ENCODE measurements around the gene TFDP2. TPM values are rescaled to one million over a fixed set of nuclear protein-coding genes. Genes with fewer than 3 reads are reported as not detected.

The TFDP2 gene
- total and polyA plus RNA-seq, 2 experiments from 2014 or later, result 150 to 410 TPM

GRCh38 chr3:141901914-141902313 is 247.4 kb downstream of the TFDP2 start:
- Histone ChIP-seq H2AFZ (no peak overlapping the region), H3K36me3 (ENCODE audit: insufficient read depth) (peaks cover 35% of the 10 kb centered on the region), H3F3A (replicated peaks; ENCODE audit: low read depth) (no peaks in the 10 kb centered on the region), H3K4me1 (ENCODE audit: insufficient read depth) (no peaks in the 10 kb centered on the region), H4K20me1 (replicated peaks; ENCODE audit: insufficient read depth) (peaks cover 23% of the 10 kb centered on the region), H3K4me3 (no peak overlapping the region), H3K27ac (ENCODE audit: low read depth) (peak overlapping the region; percentile 70; the same call in 1 of the 2 replicates), H3K4me2 (no peak overlapping the region), H3K79me2 (replicated peaks; ENCODE audit: insufficient read depth) (peaks cover 70% of the 10 kb centered on the region), H3K27me3 (ENCODE audit: insufficient read depth) (no peaks in the 10 kb centered on the region), H3K9me2 (ENCODE audit: insufficient read depth) (no peaks in the 10 kb centered on the region)
- Mint-ChIP-seq H3K4me3 (no peak overlapping the region), H3K9me3 (peaks cover 38% of the 10 kb centered on the region), H3K4me1 (peaks cover 6% of the 10 kb centered on the region; the same call in 1 of the 3 replicates), H3K36me3 (ENCODE audit: low read depth) (peaks cover 66% of the 10 kb centered on the region), H3K27me3 (ENCODE audit: insufficient read depth, low read depth, poor library complexity) (no peaks in the 10 kb centered on the region), H3K27ac (no peak overlapping the region)
- DNase-seq (ENCODE audit: low spot score) (no peak), ATAC-seq (no peak)
- TF ChIP-seq POLR2AphosphoS5 (IDR thresholded peaks at IDR 0.05; ENCODE audit: low read depth) (no peak), CTCF (conservative IDR thresholded peaks at IDR 0.05; ENCODE audit: low read depth in 2 of 2) (no peak), ZNF331 (CRISPR knock-in tag; IDR thresholded peaks at IDR 0.05; ENCODE audit: low read depth) (no peak), EZH2 (IDR thresholded peaks at IDR 0.05; ENCODE audit: low read depth, unreplicated experiment) (no peak), EZH2phosphoT487 (IDR thresholded peaks at IDR 0.05; ENCODE audit: unreplicated experiment) (no peak), NANOG (IDR thresholded peaks at IDR 0.05; ENCODE audit: borderline replicate concordance) (no peak), CREB1 (CRISPR knock-in tag; IDR thresholded peaks at IDR 0.05; ENCODE audit: low read depth) (no peak), STAT1 (IDR thresholded peaks at IDR 0.05; ENCODE audit: unreplicated experiment) (no peak), JUNB (IDR thresholded peaks at IDR 0.05; ENCODE audit: unreplicated experiment) (no peak), ZNF114 (CRISPR knock-in tag; IDR thresholded peaks at IDR 0.05) (no peak)
- TF ChIP-seq, protein P1, sequence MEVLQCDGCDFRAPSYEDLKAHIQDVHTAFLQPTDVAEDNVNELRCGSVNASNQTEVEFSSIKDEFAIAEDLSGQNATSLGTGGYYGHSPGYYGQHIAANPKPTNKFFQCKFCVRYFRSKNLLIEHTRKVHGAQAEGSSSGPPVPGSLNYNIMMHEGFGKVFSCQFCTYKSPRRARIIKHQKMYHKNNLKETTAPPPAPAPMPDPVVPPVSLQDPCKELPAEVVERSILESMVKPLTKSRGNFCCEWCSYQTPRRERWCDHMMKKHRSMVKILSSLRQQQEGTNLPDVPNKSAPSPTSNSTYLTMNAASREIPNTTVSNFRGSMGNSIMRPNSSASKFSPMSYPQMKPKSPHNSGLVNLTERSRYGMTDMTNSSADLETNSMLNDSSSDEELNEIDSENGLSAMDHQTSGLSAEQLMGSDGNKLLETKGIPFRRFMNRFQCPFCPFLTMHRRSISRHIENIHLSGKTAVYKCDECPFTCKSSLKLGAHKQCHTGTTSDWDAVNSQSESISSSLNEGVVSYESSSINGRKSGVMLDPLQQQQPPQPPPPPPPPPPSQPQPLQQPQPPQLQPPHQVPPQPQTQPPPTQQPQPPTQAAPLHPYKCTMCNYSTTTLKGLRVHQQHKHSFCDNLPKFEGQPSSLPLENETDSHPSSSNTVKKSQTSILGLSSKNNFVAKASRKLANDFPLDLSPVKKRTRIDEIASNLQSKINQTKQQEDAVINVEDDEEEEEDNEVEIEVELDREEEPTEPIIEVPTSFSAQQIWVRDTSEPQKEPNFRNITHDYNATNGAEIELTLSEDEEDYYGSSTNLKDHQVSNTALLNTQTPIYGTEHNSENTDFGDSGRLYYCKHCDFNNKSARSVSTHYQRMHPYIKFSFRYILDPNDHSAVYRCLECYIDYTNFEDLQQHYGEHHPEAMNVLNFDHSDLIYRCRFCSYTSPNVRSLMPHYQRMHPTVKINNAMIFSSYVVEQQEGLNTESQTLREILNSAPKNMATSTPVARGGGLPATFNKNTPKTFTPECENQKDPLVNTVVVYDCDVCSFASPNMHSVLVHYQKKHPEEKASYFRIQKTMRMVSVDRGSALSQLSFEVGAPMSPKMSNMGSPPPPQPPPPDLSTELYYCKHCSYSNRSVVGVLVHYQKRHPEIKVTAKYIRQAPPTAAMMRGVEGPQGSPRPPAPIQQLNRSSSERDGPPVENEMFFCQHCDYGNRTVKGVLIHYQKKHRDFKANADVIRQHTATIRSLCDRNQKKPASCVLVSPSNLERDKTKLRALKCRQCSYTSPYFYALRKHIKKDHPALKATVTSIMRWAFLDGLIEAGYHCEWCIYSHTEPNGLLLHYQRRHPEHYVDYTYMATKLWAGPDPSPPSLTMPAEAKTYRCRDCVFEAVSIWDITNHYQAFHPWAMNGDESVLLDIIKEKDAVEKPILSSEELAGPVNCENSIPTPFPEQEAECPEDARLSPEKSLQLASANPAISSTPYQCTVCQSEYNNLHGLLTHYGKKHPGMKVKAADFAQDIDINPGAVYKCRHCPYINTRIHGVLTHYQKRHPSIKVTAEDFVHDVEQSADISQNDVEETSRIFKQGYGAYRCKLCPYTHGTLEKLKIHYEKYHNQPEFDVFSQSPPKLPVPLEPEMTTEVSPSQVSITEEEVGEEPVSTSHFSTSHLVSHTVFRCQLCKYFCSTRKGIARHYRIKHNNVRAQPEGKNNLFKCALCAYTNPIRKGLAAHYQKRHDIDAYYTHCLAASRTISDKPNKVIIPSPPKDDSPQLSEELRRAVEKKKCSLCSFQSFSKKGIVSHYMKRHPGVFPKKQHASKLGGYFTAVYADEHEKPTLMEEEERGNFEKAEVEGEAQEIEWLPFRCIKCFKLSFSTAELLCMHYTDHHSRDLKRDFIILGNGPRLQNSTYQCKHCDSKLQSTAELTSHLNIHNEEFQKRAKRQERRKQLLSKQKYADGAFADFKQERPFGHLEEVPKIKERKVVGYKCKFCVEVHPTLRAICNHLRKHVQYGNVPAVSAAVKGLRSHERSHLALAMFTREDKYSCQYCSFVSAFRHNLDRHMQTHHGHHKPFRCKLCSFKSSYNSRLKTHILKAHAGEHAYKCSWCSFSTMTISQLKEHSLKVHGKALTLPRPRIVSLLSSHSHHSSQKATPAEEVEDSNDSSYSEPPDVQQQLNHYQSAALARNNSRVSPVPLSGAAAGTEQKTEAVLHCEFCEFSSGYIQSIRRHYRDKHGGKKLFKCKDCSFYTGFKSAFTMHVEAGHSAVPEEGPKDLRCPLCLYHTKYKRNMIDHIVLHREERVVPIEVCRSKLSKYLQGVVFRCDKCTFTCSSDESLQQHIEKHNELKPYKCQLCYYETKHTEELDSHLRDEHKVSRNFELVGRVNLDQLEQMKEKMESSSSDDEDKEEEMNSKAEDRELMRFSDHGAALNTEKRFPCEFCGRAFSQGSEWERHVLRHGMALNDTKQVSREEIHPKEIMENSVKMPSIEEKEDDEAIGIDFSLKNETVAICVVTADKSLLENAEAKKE (CRISPR knock-in tag; IDR thresholded peaks at IDR 0.05), result no peak
- TF ChIP-seq, protein P2, sequence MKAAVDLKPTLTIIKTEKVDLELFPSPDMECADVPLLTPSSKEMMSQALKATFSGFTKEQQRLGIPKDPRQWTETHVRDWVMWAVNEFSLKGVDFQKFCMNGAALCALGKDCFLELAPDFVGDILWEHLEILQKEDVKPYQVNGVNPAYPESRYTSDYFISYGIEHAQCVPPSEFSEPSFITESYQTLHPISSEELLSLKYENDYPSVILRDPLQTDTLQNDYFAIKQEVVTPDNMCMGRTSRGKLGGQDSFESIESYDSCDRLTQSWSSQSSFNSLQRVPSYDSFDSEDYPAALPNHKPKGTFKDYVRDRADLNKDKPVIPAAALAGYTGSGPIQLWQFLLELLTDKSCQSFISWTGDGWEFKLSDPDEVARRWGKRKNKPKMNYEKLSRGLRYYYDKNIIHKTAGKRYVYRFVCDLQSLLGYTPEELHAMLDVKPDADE (IDR thresholded peaks at IDR 0.05), result no peak
- TF ChIP-seq, protein P3, sequence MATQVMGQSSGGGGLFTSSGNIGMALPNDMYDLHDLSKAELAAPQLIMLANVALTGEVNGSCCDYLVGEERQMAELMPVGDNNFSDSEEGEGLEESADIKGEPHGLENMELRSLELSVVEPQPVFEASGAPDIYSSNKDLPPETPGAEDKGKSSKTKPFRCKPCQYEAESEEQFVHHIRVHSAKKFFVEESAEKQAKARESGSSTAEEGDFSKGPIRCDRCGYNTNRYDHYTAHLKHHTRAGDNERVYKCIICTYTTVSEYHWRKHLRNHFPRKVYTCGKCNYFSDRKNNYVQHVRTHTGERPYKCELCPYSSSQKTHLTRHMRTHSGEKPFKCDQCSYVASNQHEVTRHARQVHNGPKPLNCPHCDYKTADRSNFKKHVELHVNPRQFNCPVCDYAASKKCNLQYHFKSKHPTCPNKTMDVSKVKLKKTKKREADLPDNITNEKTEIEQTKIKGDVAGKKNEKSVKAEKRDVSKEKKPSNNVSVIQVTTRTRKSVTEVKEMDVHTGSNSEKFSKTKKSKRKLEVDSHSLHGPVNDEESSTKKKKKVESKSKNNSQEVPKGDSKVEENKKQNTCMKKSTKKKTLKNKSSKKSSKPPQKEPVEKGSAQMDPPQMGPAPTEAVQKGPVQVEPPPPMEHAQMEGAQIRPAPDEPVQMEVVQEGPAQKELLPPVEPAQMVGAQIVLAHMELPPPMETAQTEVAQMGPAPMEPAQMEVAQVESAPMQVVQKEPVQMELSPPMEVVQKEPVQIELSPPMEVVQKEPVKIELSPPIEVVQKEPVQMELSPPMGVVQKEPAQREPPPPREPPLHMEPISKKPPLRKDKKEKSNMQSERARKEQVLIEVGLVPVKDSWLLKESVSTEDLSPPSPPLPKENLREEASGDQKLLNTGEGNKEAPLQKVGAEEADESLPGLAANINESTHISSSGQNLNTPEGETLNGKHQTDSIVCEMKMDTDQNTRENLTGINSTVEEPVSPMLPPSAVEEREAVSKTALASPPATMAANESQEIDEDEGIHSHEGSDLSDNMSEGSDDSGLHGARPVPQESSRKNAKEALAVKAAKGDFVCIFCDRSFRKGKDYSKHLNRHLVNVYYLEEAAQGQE (IDR thresholded peaks at IDR 0.05; ENCODE audit: unreplicated experiment), result no peak

Data from GM23338 (cell line).